OCI-LY3 (cell line): ENCODE data around the gene GLRA1.

Source experiments
- EZH2phosphoT487 ChIP-seq: fragments of 200-600 bp; shearing (Covaris generic); IDR thresholded peaks from 2 replicates; pipeline ENCODE4 v1.6.1; 2018; ENCODE audit warnings: antibody characterized with exemption, mixed run types, low read depth
- TF ChIP-seq, protein P1 (sequence below): fragments of 200-600, 300-600 bp; sonication (generic); IDR thresholded peaks from 2 replicates; pipeline ENCODE4 v1.5.1; 2014; ENCODE audit warnings: antibody characterized with exemption, low read length, low read depth

DNA sequence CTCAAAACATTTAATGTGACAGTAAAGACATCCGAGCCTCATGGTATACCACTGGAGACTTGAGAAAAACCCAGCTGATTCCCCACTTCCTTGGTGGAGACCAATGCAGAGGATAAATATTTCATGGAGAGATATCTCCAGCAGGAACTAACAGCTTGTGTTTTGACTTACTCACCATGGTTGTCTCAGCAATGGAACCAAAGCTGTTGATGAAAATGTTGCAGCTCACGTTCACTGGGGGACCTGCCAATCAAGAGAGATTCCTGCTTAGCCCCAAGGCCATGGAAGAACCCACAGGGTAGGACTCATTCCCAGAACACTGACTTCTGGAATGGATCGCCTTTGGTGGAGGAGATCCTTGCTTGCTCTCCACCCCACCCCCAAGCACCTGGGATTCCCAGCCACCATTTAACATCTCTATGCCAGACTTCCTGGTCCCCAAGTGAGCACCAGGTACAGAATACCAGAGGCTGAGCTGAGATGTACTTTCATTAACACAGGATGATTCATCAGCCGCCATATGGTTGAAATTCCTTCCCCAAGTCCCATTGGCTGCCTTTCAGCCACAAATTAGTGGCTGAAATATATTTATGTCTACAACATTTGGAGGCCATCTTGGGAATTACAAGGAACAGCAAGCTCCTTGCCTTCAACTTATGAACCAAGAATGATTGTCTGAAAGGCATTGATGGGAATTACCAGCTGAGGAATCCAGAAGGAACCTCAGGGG, 37.9 kb downstream of the GLRA1 start:
- TF ChIP-seq, protein P1, sequence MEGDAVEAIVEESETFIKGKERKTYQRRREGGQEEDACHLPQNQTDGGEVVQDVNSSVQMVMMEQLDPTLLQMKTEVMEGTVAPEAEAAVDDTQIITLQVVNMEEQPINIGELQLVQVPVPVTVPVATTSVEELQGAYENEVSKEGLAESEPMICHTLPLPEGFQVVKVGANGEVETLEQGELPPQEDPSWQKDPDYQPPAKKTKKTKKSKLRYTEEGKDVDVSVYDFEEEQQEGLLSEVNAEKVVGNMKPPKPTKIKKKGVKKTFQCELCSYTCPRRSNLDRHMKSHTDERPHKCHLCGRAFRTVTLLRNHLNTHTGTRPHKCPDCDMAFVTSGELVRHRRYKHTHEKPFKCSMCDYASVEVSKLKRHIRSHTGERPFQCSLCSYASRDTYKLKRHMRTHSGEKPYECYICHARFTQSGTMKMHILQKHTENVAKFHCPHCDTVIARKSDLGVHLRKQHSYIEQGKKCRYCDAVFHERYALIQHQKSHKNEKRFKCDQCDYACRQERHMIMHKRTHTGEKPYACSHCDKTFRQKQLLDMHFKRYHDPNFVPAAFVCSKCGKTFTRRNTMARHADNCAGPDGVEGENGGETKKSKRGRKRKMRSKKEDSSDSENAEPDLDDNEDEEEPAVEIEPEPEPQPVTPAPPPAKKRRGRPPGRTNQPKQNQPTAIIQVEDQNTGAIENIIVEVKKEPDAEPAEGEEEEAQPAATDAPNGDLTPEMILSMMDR: no peak
- no peak for TF ChIP-seq EZH2phosphoT487
